ENCODE data around the gene NAPB. TPM values are rescaled to one million over a fixed set of nuclear protein-coding genes. Genes with fewer than 3 reads are reported as not detected.

Gene NAPB
- total and polyA plus RNA-seq, 2 of the 8 experiments (the other 6 are each of a cell fraction or from before 2014, with no cell fraction given): 6.2 to 12.3 TPM

- TF ChIP-seq CHD7 (IDR thresholded peaks at IDR 0.05; ENCODE audit: insufficient replicate concordance, low read length) (no peak), SAP30 (IDR thresholded peaks at IDR 0.05; ENCODE audit: insufficient read depth, insufficient replicate concordance, low read length) (peak; percentile 63), KDM5A (IDR thresholded peaks at IDR 0.05; ENCODE audit: low read length) (0 out of 2 replicates have a peak, but pooled peaks have one; percentile 45), TAF1 (IDR thresholded peaks at IDR 0.05; ENCODE audit: low read depth, low read length) (peak; percentile 80), YY1 (IDR thresholded peaks at IDR 0.05; ENCODE audit: low read depth, low read length) (no peak), TAF7 (optimal IDR thresholded peaks at IDR 0.05; ENCODE audit: borderline replicate concordance, low read depth, low read length) (peak; percentile 71), SIN3A (conservative IDR thresholded peaks at IDR 0.05 in 1 of 2, IDR thresholded peaks at IDR 0.05 in 1 of 2; ENCODE audit: low read depth in 1 of 2, low read length in 2 of 2) (peak; percentile 93 to 99)
Observed at GRCh38 chr20:23357767-23358562, 63.3 kb downstream of the NAPB start (continued).
